Fibroblast of mammary gland (primary cell): ENCODE results near the gene MAGI2.

Experiments
- DNase-seq: peaks from one replicate; pipeline ENCODE4 v3.0.0-alpha.2; 2010; ENCODE audit warnings: low read depth
- H3K4me3 ChIP-seq: 2 replicates; pipeline ENCODE4 v1.5.1; 2011; ENCODE audit warnings: low read depth, mild to moderate bottlenecking, low read length, moderate library complexity; ENCODE audit not compliant: control insufficient read depth
- TF ChIP-seq, protein P1 (sequence below): conservative IDR thresholded peaks from 2 replicates; pipeline ENCODE4 v1.5.1; 2011; ENCODE audit warnings: low read depth, low read length, inconsistent platforms; ENCODE audit not compliant: control insufficient read depth, insufficient read depth

Gene MAGI2

GRCh38 chr7:79462390-79462789 lies 8.9 kb upstream of the MAGI2 start:
- TF ChIP-seq, protein P1, sequence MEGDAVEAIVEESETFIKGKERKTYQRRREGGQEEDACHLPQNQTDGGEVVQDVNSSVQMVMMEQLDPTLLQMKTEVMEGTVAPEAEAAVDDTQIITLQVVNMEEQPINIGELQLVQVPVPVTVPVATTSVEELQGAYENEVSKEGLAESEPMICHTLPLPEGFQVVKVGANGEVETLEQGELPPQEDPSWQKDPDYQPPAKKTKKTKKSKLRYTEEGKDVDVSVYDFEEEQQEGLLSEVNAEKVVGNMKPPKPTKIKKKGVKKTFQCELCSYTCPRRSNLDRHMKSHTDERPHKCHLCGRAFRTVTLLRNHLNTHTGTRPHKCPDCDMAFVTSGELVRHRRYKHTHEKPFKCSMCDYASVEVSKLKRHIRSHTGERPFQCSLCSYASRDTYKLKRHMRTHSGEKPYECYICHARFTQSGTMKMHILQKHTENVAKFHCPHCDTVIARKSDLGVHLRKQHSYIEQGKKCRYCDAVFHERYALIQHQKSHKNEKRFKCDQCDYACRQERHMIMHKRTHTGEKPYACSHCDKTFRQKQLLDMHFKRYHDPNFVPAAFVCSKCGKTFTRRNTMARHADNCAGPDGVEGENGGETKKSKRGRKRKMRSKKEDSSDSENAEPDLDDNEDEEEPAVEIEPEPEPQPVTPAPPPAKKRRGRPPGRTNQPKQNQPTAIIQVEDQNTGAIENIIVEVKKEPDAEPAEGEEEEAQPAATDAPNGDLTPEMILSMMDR, result no peak
- no peak for DNase-seq
- no peak overlapping the region for H3K4me3 ChIP-seq

- H3K4me3 ChIP-seq, result no peak overlapping the region
- TF ChIP-seq, protein P1, result no peak
- DNase-seq, result peak; percentile 82
Observed at GRCh38 chr7:79461660-79462059, 8.2 kb upstream of the MAGI2 start.

- H3K4me3 ChIP-seq, result no peak overlapping the region
- DNase-seq, result peak; percentile 61
- TF ChIP-seq, protein P1, result no peak
Observed at GRCh38 chr7:79459381-79459780, 5.9 kb upstream of the MAGI2 start.

DNA sequence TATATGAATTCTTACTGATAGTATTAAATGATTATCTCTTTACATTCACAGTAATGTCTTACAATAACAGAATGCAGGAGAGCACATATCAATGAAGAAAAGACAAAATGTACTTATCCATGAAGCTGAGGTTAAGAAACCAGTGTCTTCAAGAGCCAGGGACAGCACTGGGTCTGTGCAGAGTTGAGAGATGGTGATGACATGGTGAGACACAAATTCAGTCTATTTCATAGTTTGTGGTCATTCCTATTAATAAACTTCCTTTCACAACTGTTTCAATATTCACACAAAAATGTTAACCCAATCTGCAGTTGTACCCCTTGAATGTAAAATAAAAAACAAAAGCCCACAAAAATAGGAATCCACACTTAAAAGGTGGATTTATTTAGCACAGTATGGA lies 5.3 kb upstream of the MAGI2 start:
- TF ChIP-seq, protein P1, result no peak
- DNase-seq, result peak; percentile 36
- no peak overlapping the region for H3K4me3 ChIP-seq

DNA sequence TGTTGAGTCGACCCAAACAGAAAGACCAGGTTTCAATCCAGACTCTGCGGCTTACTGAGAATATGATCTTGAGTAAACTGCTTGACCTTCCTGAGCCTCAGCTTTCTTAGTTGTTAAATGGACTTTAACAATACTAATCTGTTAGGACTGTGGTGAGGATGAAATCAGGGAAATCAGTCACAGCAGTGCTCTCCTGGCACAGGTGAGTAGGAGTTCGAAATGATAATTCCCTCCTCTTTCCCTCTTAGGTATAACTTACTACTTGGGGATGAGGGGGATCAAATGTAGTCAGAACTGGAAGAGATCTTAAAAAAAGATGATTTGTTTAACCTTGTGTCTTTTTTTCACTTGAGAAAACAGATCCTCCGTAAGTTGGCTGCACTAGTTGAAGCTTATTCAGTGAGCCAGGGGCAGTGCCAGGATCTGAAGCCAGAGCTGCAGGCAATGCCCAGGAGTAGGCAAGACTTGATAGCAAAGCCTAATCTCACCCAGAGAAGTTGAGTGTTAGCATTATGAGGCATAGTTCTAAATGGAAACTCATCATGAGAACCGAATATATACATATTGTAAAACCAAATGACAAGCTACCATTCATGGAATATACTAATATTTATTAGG lies 1.8 kb upstream of the MAGI2 start:
- TF ChIP-seq, protein P1, result no peak
- H3K4me3 ChIP-seq, result peak overlapping the region; percentile 91

GRCh38 chr7:79454361-79454960 lies 994 bp upstream of the MAGI2 start:
- peak; percentile 49 for DNase-seq
- H3K4me3 ChIP-seq, result peak overlapping the region; percentile 91
- TF ChIP-seq, protein P1, result no peak

More for the DNA sequence above, 1.8 kb upstream of the MAGI2 start:
- no peak for DNase-seq
